OCI-LY3 (cell line): Measurements from ENCODE around the gene C10orf95.

ENCODE experiments used
- EZH2phosphoT487 ChIP-seq: fragments of 200-600 bp; shearing (Covaris generic); IDR thresholded peaks from 2 replicates; pipeline ENCODE4 v1.6.1; 2018; ENCODE audit warnings: antibody characterized with exemption, mixed run types, low read depth
- TF ChIP-seq, protein P1 (sequence below): fragments of 200-600, 300-600 bp; sonication (generic); IDR thresholded peaks from 2 replicates; pipeline ENCODE4 v1.5.1; 2014; ENCODE audit warnings: antibody characterized with exemption, low read length, low read depth

GRCh38 chr10:102419269-102420180 is 31.8 kb downstream of the C10orf95 start:
- TF ChIP-seq, protein P1, sequence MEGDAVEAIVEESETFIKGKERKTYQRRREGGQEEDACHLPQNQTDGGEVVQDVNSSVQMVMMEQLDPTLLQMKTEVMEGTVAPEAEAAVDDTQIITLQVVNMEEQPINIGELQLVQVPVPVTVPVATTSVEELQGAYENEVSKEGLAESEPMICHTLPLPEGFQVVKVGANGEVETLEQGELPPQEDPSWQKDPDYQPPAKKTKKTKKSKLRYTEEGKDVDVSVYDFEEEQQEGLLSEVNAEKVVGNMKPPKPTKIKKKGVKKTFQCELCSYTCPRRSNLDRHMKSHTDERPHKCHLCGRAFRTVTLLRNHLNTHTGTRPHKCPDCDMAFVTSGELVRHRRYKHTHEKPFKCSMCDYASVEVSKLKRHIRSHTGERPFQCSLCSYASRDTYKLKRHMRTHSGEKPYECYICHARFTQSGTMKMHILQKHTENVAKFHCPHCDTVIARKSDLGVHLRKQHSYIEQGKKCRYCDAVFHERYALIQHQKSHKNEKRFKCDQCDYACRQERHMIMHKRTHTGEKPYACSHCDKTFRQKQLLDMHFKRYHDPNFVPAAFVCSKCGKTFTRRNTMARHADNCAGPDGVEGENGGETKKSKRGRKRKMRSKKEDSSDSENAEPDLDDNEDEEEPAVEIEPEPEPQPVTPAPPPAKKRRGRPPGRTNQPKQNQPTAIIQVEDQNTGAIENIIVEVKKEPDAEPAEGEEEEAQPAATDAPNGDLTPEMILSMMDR, result no peak
- no peak for TF ChIP-seq EZH2phosphoT487
